ENCODE measurements around the gene ELK4.

GRCh38 chr1:205612104-205612503 lies 19.7 kb downstream of the ELK4 start:
- TF ChIP-seq MAX (IDR thresholded peaks at IDR 0.05; ENCODE audit: low read depth) (no peak), ELF1 (IDR thresholded peaks at IDR 0.05) (no peak), NFIC (IDR thresholded peaks at IDR 0.05; ENCODE audit: borderline replicate concordance) (no peak), POLR2AphosphoS5 (IDR thresholded peaks at IDR 0.05; ENCODE audit: low read depth, low read length) (no peak)

Measured in SK-N-SH (cell line).